Stimulated activated CD8-positive, alpha-beta memory T cell treated with anti-CD3 and anti-CD28 coated beads, Interleukin-4, amount 100 ng/mL, for 48 hours (primary cell): ENCODE results near the gene CEP112.

ENCODE experiments used
- DNase-seq: peaks from one replicate; pipeline ENCODE4 v3.0.0-alpha.2; 2020

The CEP112 gene

DNA sequence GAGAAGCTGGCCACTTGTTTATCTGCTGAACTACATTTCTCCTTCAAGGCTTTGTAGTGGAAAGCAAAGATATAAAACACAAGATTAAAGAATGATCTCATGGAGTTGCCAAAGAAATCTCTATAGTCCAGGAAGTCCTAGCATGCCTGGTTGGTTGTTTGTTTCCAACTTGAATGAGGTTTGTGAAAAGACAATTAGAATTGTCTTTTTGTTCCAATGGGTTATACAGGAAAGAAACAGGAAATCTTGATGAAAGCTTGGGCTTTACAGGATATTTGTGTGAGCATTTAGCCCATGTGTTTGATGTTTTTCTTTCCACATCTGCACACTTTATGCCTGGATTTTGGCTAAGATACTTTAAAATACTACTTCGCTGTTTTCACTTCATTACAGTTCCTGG, 273.4 kb downstream of the CEP112 start:
- DNase-seq = no peak

DNA sequence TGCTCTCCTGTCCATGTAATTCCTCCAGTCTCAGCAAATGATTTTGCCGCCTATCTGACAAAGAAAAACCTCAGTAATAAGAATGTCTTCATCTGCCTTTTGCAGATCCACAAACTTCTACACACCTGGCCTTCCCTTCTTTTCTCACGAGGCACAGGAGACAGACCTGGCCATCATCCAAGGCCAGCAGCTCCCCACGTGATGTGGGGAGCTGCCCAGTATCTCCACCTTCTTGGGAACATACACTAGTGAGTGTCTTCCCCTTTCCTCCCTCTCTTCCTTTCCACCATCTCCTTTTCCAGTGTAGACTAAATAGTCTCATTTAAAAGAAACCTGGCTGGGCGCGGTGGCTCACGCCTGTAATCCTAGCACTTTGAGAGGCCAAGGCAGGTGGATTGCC, 274.4 kb downstream of the CEP112 start:
- no peak for DNase-seq

DNA sequence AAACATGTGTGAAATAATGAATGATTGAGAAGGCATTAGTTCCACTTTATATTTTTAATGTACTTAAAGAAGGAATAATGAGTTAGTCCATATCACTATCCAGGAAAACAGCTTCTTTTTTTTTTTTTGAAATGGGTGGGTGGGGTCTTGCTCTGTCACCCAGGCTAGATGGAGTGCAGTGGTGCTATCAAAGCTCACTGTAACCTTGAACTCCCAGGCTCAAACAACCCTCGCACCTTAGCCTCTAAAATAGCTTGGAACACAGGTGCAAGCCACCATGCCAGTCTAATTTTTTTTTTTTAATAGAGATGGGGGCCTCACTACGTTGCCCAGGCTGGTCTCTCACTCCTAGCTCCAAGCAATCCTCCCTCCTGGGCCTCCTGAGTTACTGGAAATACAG, 275.5 kb downstream of the CEP112 start:
- no peak for DNase-seq

GRCh38 chr17:65914784-65915342, 277.1 kb downstream of the CEP112 start:
- no peak for DNase-seq

DNA sequence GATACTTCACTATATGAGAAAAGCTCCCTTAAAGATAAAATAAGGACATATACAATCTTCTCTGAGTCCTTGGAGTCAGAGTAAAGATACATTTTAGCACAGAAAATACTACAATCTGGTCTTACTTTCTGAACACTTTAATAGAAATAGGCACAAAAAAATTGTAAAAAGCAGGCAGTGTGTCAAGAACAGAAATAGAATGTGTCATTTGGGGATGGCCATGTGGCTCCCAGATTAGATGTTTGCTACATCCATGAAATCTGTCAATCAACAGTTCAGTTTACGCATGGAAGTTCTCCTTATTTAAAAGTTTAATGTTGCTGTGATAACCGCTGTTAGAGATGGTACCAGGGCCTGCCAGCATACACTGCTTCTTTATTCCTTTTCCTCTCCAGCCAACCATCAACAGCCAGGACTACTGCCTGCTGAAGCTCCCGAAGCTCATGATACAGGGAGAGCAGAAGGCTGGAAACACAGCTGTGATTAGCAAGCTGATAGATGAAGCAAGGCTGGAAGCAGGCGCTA, 278.5 kb downstream of the CEP112 start:
- no peak for DNase-seq

DNA sequence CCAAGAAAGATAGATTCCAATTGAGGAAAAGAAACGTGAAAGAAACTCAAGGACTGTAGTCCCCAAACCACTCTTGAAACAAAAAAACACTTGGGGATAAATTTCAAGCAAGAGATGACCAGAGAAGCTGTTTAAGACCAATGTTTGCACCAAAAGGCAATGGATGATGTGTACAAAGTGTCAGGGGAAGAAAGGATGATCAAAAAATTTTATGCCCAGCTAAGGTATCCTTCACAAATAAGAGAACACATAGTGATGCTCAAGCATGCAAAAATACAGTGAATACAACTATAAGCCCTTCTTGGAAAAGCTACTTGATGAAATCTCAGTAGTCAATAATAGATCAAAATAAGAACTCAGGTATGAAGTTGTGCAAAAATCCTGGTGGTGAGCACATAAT, 281.1 kb downstream of the CEP112 start:
- no peak for DNase-seq

GRCh38 chr17:65902831-65903522, 289.0 kb downstream of the CEP112 start:
- DNase-seq = no peak

- no peak for DNase-seq
Observed at GRCh38 chr17:65902155-65902554, 289.8 kb downstream of the CEP112 start.

DNA sequence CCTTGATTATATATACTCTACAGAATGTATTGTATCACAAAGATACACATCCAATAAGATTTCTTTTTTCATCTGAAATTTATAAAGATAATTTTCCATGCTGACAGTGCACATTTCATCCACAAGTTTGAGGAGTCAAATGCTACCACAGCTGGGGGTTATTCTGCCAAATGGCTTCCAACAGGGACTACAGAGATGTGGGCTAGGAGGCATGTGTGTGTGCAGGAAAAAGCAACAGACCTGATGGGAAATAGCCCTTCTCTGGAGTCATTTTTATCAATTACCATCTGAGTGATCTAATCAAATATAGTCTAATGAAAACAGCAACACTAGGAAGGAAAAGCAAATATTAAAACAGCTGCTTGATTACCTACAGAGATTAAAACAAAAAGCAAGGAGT, 290.5 kb downstream of the CEP112 start:
- DNase-seq = no peak

- no peak for DNase-seq
Observed at GRCh38 chr17:65900216-65900615, 291.7 kb downstream of the CEP112 start.

GRCh38 chr17:65898651-65899050, 293.3 kb downstream of the CEP112 start:
- no peak for DNase-seq

GRCh38 chr17:65896889-65897288, 295.0 kb downstream of the CEP112 start:
- no peak for DNase-seq

GRCh38 chr17:65895969-65896368, 296.0 kb downstream of the CEP112 start:
- DNase-seq = no peak

GRCh38 chr17:65893692-65894279, 298.1 kb downstream of the CEP112 start:
- no peak for DNase-seq

DNA sequence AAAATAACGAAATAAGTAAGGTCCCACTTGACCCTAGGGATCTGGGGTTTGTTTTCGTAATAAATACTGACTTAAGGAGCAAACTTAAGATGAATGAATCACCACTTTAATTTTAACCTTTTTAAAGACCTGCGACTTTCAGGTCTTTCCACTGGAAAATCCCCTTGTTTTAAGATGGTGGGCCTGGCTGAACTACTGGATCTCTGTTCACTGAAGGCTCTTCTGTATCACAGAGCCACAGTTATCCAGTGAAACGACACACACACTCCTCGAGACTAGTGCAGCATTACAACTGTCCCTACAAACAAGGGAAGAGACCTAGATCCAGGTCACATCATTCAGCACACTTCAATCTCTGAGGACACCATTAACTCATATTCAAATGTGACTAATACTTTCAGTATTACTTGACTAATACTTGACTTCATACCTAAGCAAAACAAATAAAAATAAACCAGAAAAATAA, 299.0 kb downstream of the CEP112 start:
- no peak for DNase-seq

- no peak for DNase-seq
Observed at GRCh38 chr17:65891231-65891735, 300.6 kb downstream of the CEP112 start.

DNA sequence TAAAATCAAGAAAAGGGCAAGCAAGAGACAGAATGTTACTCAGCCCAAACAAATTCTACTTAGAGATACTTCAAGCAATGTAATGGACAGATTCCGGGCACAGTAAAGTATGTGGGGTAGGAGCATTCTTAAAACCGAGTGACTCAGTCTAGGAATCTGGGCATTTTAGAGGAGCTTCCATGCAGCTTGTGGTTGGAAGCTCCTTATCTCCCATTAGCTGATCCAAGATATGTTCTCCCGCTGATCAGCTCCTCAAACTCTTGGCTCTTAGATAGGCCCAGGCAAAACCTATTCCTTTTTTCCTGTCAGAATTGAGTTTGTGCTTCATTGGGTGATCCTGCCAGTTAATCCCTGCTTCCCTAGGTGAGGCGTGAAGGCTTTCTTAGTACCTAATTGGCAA, 303.3 kb downstream of the CEP112 start:
- DNase-seq = no peak

- no peak for DNase-seq
Observed at GRCh38 chr17:65886315-65887245, 305.4 kb downstream of the CEP112 start.

DNA sequence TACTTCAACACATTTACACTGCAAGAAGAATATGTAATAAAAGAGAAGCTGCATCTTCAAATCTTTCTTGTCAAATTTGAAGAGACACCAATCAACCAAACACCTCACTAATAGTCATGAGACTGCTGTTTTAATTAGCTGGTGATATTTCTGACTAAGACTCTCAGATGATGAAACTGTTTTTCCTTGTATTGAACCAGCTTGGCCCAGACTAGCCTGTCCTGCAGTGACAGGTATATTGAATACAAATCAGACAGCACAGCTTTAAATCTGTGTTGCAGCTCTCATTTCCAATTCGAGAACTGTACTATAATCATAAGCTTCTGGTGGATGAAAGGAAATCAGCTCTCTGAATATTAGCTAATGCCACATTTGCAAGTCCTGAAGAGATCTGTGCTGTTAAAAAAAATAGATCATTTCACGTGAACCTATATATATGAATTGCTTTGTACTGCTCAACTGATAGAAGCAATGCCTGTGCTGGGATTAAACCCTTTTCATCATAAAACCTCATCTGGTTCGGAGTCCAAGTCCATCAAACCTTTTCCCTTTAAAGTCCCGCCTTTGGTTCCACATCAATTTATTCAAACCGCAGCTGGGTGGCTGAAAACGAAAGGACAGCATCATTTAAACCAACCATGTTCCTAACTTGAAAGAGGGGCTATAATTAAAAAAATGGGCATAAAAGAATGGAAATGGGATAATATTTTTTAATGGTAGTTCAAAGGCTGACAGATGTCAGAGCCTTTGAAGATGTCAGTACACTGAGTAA, 306.2 kb downstream of the CEP112 start:
- no peak for DNase-seq

DNA sequence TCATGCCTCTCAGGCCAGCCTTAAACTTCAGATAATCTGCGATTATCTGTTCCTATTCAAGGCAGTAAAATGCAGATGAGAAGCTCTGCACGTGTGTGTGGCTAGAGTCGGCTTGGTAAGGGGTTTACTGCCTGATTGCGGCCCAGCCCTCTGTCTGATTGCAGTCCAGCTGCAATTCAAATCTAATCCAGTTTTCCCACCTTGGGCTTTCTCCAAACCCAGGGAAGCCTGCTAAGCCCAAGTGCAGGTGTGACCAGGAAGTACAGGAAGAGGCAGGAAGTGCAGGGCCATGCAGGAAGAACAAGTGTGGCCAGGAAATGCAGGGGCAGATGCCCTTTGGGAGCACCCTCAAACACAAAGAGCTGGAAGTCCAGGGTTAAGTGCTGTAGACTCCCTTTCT, 314.9 kb downstream of the CEP112 start:
- DNase-seq = no peak

DNA sequence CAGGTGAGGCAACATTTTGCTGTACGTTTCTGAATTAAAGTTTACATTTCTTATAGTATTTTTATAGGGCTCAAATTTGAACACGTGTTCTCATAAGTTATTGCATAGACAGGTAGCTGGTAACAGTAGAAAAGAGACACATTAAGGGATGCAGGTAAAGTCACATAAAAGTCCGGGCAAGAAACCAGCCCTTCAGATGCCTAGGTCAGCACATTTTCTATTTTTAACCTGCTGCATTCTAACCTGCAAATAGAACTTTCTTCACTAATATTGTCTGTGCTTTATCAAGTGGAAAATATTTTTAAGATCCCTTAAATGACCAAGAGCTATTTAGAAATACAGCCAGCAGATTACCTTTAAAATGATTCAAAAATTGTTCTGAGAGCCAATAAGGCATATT, 323.1 kb downstream of the CEP112 start:
- no peak for DNase-seq

DNA sequence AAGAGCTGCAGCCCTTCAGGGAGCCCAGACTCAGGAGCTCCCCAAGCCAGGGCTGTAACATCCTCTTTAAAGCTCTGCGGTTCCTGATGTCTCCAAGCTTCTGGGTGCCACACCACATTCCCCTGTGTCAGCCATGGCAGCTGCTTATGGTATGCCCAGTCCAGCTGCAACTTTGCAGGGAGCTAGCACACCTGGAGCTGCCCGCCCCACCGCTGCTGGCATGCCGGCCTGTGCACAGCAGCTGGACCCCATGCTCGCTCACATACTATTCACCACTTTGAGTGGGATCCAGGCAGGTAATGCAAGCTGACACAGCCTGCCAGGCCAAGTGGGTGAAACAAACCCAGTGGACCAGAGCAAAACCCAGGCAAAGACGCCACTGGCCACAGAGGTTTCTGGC, 324.9 kb downstream of the CEP112 start:
- no peak for DNase-seq
